Mucosa of rectum (tissue), 2 donors: ENCODE results near the gene LRRC49.

Experiments
- H3K27ac ChIP-seq, 2 donors: one replicate each; pipeline ENCODE4 v1.7.0; 2013; ENCODE audit warnings: inconsistent platforms in 2 of 2, low read depth in 2 of 2, low read length in 2 of 2
- H3K27me3 ChIP-seq, 2 donors: one replicate each; pipeline ENCODE4 v1.7.0; 2013; ENCODE audit warnings: low read length in 2 of 2; ENCODE audit not compliant: control insufficient read depth in 2 of 2, insufficient read depth in 2 of 2
- H3K36me3 ChIP-seq, 2 donors: one replicate each; pipeline ENCODE4 v1.7.0; 2013; ENCODE audit warnings: low read length in 2 of 2; ENCODE audit not compliant: control insufficient read depth in 2 of 2, insufficient read depth in 2 of 2
- H3K4me1 ChIP-seq, 2 donors: one replicate each; pipeline ENCODE4 v1.7.0; 2013; ENCODE audit warnings: low read length in 2 of 2, mild to moderate bottlenecking in 1 of 2; ENCODE audit not compliant: control insufficient read depth in 2 of 2, insufficient read depth in 2 of 2
- H3K4me3 ChIP-seq, 2 donors: one replicate each; pipeline ENCODE4 v1.7.0; 2013; ENCODE audit warnings: low read length in 2 of 2
- H3K9ac ChIP-seq, 2 donors: one replicate each; pipeline ENCODE4 v1.7.0; 2013; ENCODE audit warnings: low read length in 2 of 2, low read depth in 1 of 2, mild to moderate bottlenecking in 1 of 2
- H3K9me3 ChIP-seq, 2 donors: one replicate each; pipeline ENCODE4 v1.7.0; 2013; ENCODE audit warnings: low read length in 2 of 2; ENCODE audit not compliant: control insufficient read depth in 2 of 2
- donor health status: healthy.
- donor health status: Normal muscosa, but diverticular disease.

LRRC49 gene

DNA sequence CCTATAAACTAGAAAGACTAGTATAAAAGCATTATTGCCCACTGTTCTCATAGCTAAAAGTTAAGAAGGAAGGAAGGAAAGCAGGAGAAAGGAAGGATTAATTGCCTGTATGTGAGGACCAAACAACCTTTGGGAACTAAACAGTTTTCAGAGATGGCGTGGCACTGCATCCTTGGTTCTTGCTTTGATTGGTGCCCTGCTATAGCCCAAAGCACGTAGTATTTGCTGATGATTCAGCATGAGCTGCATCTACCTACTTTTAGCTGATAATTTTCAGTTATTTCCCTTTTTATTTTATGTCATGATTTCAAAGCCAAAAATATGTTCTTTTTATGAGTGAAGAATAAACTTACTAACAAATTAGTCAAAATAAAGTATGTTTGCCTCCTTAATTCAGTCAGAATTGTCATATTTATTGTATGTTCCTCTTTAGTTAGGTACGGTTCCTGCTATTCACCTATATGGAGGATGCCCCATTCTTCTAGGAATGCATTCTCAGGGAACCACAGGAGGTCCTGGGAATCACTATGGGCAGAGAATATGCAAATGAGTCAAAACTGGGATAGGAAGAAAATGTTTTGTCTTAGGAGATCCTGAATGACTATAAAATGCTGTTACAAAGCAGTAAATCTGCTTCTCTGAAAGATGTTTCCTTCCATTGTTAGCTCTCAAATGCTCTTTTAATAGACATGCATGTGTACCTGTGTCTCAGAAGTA lies 157.2 kb downstream of the LRRC49 start:
- H3K9ac ChIP-seq = no peak overlapping the region
- H3K9me3 ChIP-seq = no peaks in the 10 kb centered on the region
- no peak overlapping the region for H3K27ac ChIP-seq
- no peaks in the 10 kb centered on the region for H3K4me1 ChIP-seq
- H3K27me3 ChIP-seq = no peaks in the 10 kb centered on the region
- H3K36me3 ChIP-seq = no peaks in the 10 kb centered on the region
- no peak overlapping the region for H3K4me3 ChIP-seq

DNA sequence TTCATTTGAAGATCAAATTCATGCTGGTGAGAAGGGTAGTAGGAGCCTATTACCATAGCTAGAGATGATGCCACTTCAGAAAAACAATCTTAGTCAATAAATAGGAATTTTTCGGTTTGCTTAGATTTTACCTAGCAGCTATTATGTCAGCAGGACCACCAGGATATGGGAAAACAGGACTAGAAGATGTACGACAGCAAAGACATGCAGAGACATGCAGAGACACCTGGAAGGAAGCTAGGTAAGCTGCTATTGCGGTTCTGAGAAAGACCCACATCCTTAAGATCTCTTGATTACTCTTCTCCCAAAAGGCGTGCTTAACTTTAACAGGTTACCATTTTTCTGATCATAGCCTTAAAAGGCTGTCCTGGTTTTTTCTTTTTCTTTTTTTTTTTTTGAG lies 157.8 kb downstream of the LRRC49 start:
- Histone ChIP-seq H3K9ac (no peak overlapping the region), H3K27ac (no peak overlapping the region), H3K4me1 (no peaks in the 10 kb centered on the region), H3K36me3 (no peaks in the 10 kb centered on the region), H3K9me3 (no peaks in the 10 kb centered on the region), H3K27me3 (no peaks in the 10 kb centered on the region), H3K4me3 (no peak overlapping the region)

DNA sequence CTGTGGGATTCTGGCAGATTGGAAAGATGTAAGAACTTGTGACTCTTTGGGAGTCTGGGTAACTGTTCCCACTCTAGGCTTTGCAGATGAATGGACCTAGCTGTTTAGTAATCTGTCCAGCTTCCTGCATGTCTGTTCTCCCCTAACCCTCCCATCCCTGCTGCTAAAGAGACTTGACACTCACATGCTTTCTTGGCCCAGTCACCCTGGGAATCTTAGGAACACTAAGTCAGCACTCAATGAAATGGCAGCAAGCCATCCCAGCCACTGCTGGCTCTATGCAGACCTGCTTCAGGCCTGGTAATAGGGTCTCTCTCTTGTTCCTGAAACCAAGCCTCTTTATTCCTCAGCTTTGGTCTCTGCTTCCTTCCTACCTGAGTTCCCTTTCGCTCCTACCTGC lies 158.9 kb downstream of the LRRC49 start:
- no peak overlapping the region for H3K4me3 ChIP-seq
- no peaks in the 10 kb centered on the region for H3K9me3 ChIP-seq
- no peaks in the 10 kb centered on the region for H3K36me3 ChIP-seq
- H3K9ac ChIP-seq = no peak overlapping the region
- no peaks in the 10 kb centered on the region for H3K4me1 ChIP-seq
- no peaks in the 10 kb centered on the region for H3K27me3 ChIP-seq
- H3K27ac ChIP-seq = no peak overlapping the region

GRCh38 chr15:71052356-71052755 lies 159.7 kb downstream of the LRRC49 start:
- no peaks in the 10 kb centered on the region for H3K27me3 ChIP-seq

DNA sequence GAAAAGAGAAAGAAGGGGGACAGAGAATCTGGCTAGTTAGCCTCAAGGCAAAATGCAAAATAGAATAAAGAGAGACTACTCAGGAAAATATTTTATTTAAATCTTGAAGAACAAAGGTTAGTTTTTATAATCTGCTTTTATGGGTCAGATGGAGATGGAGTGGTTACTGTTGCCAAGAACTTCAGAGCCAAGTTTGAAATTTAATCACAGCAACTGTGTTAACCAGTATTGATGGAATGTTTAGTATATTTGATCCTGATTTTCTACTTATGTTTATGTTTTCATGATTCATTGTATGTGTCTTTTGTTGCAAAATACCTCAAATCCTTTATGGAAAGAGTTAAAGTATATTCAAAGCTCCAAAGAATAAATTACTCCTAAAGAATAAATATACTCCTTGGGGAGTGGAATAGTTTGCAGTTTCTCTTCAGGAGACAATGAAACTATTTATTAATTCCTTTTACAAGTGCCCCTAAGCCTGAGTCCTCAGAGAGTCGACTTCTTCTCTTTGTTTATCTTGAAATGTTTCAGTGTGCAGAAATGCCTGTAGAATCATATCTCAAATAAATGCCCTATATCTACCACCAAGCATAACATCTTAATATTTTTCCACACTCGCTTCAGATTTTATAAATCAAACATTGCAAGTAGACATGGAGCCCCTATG lies 161.8 kb downstream of the LRRC49 start:
- Histone ChIP-seq H3K36me3 (no peaks in the 10 kb centered on the region), H3K4me3 (no peak overlapping the region), H3K9ac (no peak overlapping the region), H3K27ac (no peak overlapping the region), H3K9me3 (no peaks in the 10 kb centered on the region), H3K27me3 (no peaks in the 10 kb centered on the region), H3K4me1 (no peaks in the 10 kb centered on the region)

More at GRCh38 chr15:71052356-71052755, 159.7 kb downstream of the LRRC49 start:
- no peaks in the 10 kb centered on the region for H3K9me3 ChIP-seq
- no peaks in the 10 kb centered on the region for H3K36me3 ChIP-seq
- H3K27ac ChIP-seq = no peak overlapping the region
- H3K4me1 ChIP-seq = no peaks in the 10 kb centered on the region
- H3K4me3 ChIP-seq = no peak overlapping the region
- H3K9ac ChIP-seq = no peak overlapping the region

DNA sequence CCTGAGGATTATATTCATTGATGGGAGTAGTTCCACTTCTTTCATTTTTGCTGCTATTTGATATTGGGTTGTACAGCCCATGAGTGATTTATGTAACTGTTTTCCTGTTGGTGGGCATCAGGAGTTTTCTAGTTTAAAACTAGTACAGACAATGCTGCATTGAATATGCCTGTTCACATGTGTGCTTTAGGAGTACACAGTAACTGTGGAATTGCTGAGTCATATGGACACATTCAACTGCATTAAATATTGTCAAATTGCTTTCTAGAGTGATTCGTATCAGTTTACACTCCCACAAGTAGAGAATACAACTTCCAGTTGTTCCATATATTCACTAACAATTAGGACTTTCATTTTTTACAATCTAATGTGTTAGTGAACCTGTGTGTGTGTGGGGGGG lies 162.8 kb downstream of the LRRC49 start:
- Histone ChIP-seq H3K9me3 (no peaks in the 10 kb centered on the region), H3K4me3 (no peak overlapping the region), H3K4me1 (no peaks in the 10 kb centered on the region), H3K9ac (no peak overlapping the region), H3K36me3 (no peaks in the 10 kb centered on the region), H3K27me3 (no peaks in the 10 kb centered on the region), H3K27ac (no peak overlapping the region)

DNA sequence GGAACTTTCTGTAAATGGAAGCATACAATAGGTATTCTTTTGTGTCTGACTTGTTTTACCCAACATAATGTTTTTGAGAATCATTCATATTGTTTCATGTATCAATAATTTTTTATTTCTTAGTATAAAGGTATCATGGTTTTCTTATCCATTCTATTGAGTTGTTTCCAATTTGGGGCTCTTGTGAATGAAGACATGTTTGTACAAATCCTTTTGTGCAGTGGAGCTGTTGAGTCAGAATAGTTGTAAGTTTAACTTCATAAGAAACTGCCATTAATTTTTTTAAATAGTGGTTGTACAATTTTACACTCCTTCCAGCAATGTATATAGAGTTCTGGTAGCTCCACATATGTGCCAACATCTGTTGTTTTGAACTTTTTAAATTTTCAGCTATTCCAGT lies 163.5 kb downstream of the LRRC49 start:
- Histone ChIP-seq H3K4me3 (no peak overlapping the region), H3K4me1 (no peaks in the 10 kb centered on the region), H3K9ac (no peak overlapping the region), H3K27ac (no peak overlapping the region), H3K36me3 (no peaks in the 10 kb centered on the region), H3K9me3 (no peaks in the 10 kb centered on the region), H3K27me3 (no peaks in the 10 kb centered on the region)

DNA sequence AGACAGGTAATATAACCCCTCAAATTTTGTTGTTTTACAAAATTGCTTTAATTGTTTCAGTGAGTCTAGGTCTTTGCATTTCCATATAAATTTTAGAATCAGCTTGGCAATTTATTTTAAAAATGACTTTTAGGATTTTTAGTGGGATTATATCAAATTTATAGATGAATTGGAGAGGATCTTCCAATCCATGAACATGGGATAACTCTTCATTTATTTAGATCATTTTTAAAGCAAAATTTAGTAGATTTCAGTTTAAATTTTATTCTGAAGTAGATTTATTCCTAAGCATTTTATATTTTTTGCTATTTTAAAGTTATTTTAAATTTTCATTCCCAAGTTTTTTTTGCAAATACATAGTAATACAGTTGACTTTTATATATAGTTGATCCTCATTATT lies 164.5 kb downstream of the LRRC49 start:
- Histone ChIP-seq H3K9me3 (no peaks in the 10 kb centered on the region), H3K4me1 (no peaks in the 10 kb centered on the region), H3K27me3 (no peaks in the 10 kb centered on the region), H3K36me3 (no peaks in the 10 kb centered on the region), H3K27ac (no peak overlapping the region), H3K9ac (no peak overlapping the region), H3K4me3 (no peak overlapping the region)

DNA sequence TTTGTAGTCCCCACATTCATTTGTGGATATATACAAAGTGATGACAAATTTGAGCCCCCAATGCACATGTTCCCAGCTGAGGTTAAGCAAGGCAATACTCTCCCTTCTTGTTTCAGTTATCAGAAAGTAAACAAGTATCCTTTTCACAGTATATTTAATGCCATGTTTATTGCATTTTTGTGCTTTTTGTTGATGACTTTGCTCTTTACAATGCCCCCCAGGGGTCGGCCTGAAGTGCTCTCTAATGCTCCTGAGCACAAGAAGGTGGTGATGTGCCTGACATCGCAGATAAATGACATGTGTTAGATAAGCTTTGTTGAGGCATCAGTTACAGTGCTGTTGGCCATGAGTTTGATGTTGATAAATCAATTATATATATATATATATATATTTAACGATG lies 165.0 kb downstream of the LRRC49 start:
- Histone ChIP-seq H3K4me3 (no peak overlapping the region), H3K27me3 (no peaks in the 10 kb centered on the region), H3K27ac (no peak overlapping the region), H3K36me3 (no peaks in the 10 kb centered on the region), H3K9me3 (no peaks in the 10 kb centered on the region), H3K9ac (no peak overlapping the region), H3K4me1 (no peaks in the 10 kb centered on the region)

DNA sequence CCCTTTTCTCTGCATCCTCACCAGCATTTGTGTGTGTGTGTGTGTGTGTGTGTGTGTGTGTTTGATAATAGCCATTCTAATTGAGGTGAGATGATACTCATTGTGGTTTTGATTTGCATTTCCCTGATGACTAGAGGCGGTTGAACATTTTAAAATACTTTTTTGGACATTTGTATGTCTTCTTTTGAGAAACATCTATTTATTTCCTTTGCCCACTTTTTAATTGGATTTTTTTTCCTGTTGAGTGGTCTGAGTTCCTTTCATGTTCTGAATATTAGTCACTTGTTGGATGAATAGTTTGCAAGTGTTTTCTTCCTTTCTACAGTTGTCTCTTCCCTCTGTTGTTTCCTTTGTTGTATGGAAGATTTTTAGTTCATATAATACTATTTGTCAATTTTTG lies 168.4 kb downstream of the LRRC49 start:
- Histone ChIP-seq H3K4me1 (no peaks in the 10 kb centered on the region), H3K27me3 (no peaks in the 10 kb centered on the region), H3K9ac (no peak overlapping the region), H3K9me3 (no peaks in the 10 kb centered on the region), H3K36me3 (no peaks in the 10 kb centered on the region), H3K4me3 (no peak overlapping the region), H3K27ac (no peak overlapping the region)
